Hindlimb muscle (tissue), 1 donor: ENCODE results near the gene SPART. TPM values are rescaled to one million over a fixed set of nuclear protein-coding genes. Genes with fewer than 3 reads are reported as not detected.

Experiments used
- DNase-seq: peaks from one replicate; pipeline ENCODE4 v3.0.0-alpha.2; 2013
- polyA plus RNA-seq: library from polyadenylated mRNA; unstranded; fragments of 120-200 nt; gene quantifications from one replicate; pipeline ENCODE4 v1.2.1, GENCODE V29; 2013; ENCODE audit not compliant: insufficient read length

Gene SPART
- polyA plus RNA-seq = 55.0 TPM

- peak; percentile 94 for DNase-seq
Observed at GRCh38 chr13:36346222-36347083, at the start of gene SPART. Gene SPART, minus strand, starts transcription at chr13:36346394. Its CDS starts 10,564 bp downstream, at chr13:36335830.

- peak; percentile 61 for DNase-seq
Observed at GRCh38 chr13:36395280-36395679, 49.1 kb upstream of the SPART start.

- DNase-seq = no peak
Observed at GRCh38 chr13:36385489-36385888, 39.3 kb upstream of the SPART start.

GRCh38 chr13:36382030-36382429 is 35.8 kb upstream of the SPART start:
- DNase-seq = no peak

- DNase-seq = no peak
Observed at GRCh38 chr13:36377826-36378468, 31.8 kb upstream of the SPART start.

GRCh38 chr13:36374063-36374462 is 27.9 kb upstream of the SPART start:
- no peak for DNase-seq

- no peak for DNase-seq
Observed at GRCh38 chr13:36371185-36371584, 25.0 kb upstream of the SPART start.

- DNase-seq = no peak
Observed at GRCh38 chr13:36370108-36370429, 23.9 kb upstream of the SPART start.

GRCh38 chr13:36369268-36370107 is 23.3 kb upstream of the SPART start:
- no peak for DNase-seq

- no peak for DNase-seq
Observed at GRCh38 chr13:36366031-36366430, 19.8 kb upstream of the SPART start.

- DNase-seq = no peak
Observed at GRCh38 chr13:36363366-36363863, 17.2 kb upstream of the SPART start.

GRCh38 chr13:36362914-36363313 is 16.7 kb upstream of the SPART start:
- no peak for DNase-seq

- no peak for DNase-seq
Observed at GRCh38 chr13:36362251-36362650, 16.1 kb upstream of the SPART start.

- DNase-seq = no peak
Observed at GRCh38 chr13:36360903-36361302, 14.7 kb upstream of the SPART start.

- no peak for DNase-seq
Observed at GRCh38 chr13:36359301-36359950, 13.2 kb upstream of the SPART start.

GRCh38 chr13:36358175-36358718 is 12.1 kb upstream of the SPART start:
- DNase-seq = no peak

- peak; percentile 61 for DNase-seq
Observed at GRCh38 chr13:36357692-36358091, 11.5 kb upstream of the SPART start.

- DNase-seq = no peak
Observed at GRCh38 chr13:36357231-36357630, 11.0 kb upstream of the SPART start.

- no peak for DNase-seq
Observed at GRCh38 chr13:36356058-36356457, 9.9 kb upstream of the SPART start.

- no peak for DNase-seq
Observed at GRCh38 chr13:36355632-36356031, 9.4 kb upstream of the SPART start.

- DNase-seq = no peak
Observed at GRCh38 chr13:36354842-36355623, 8.8 kb upstream of the SPART start.
